Tibial nerve (tissue), 3 donors: ENCODE measurements around the gene ADGRB3.

Experiments used
- POLR2A ChIP-seq, 2 donors: fragments of 450-650 bp; IDR thresholded peaks; one replicate each; pipeline ENCODE4 v1.6.1; 2017; ENCODE audit warnings: antibody characterized with exemption in 2 of 2, mild to moderate bottlenecking in 2 of 2, moderate library complexity in 2 of 2
- TF ChIP-seq, protein P1 (sequence below), 5 experiments: fragments of 200-600 bp in 3 of 5; fragments of 450-650 bp in 2 of 5; sonication (generic) in 3 of 5; IDR thresholded peaks; one replicate each; pipeline ENCODE4 v1.5.1; 2016 to 2019; ENCODE audit warnings: antibody characterized with exemption in 5 of 5, mild to moderate bottlenecking in 3 of 5, moderate library complexity in 2 of 5

DNA sequence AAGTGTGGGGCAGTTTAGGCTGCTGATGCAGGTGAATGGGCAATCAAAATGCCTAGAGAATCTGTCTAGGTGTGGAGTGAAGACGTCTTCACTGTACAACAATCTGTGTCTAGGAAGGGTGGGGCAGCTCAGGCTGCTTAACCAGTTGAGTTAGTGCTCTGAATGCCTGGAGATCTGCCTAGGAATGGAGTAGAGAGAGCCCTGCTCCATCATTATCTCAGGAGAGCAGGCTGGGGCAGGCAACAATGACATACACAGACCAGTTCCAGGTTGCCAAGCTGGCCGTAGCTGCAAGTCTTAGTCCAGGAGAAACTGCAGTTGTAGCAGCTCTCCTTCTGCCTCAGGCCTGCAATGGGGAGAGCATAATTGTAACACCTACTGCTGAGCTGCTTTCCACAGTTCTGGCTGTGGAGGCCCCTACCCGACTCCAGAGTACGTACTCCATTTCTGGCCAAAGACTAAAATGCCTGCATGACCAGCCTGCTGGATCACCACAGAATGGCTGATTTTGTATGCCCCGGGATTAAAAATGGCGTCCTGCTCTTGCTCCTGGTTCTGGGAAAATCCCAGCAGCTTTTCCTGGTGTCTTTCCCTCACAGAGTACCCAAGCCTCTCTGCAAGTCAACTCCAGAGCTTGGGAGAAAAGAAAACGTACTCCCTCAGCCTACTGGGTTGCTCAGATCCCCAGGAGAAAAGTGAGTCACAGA lies 545.4 kb downstream of the ADGRB3 start:
- TF ChIP-seq, protein P1, sequence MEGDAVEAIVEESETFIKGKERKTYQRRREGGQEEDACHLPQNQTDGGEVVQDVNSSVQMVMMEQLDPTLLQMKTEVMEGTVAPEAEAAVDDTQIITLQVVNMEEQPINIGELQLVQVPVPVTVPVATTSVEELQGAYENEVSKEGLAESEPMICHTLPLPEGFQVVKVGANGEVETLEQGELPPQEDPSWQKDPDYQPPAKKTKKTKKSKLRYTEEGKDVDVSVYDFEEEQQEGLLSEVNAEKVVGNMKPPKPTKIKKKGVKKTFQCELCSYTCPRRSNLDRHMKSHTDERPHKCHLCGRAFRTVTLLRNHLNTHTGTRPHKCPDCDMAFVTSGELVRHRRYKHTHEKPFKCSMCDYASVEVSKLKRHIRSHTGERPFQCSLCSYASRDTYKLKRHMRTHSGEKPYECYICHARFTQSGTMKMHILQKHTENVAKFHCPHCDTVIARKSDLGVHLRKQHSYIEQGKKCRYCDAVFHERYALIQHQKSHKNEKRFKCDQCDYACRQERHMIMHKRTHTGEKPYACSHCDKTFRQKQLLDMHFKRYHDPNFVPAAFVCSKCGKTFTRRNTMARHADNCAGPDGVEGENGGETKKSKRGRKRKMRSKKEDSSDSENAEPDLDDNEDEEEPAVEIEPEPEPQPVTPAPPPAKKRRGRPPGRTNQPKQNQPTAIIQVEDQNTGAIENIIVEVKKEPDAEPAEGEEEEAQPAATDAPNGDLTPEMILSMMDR (IDR thresholded peaks at IDR 0.05), result no peak
- TF ChIP-seq POLR2A (IDR thresholded peaks at IDR 0.05), result no peak
